HepG2 (cell line): ENCODE measurements around the gene ZNF575. TPM values are rescaled to one million over a fixed set of nuclear protein-coding genes. Genes with fewer than 3 reads are reported as not detected.

Experiments used
- CEBPB ChIP-seq: IDR thresholded peaks from 2 replicates; pipeline ENCODE4 v1.6.1; 2011; ENCODE audit warnings: low read depth, low read length, improper control_type of control experiment, borderline replicate concordance
- DNMT3B ChIP-seq: conservative IDR thresholded peaks from 2 replicates; pipeline ENCODE4 v1.6.1; 2016; ENCODE audit warnings: missing biosample characterization, control low read depth
- ELF3 ChIP-seq: IDR thresholded peaks from 2 replicates; pipeline ENCODE4 v1.6.1; 2016; ENCODE audit warnings: missing genetic modification reagents, missing compliant biosample characterization
- ETV6 ChIP-seq: sonication (generic); formaldehyde crosslinking; conservative IDR thresholded peaks from 2 replicates; pipeline ENCODE4 v1.4.0; 2020; ENCODE audit warnings: missing genetic modification reagents
- FOXP1 ChIP-seq, 2 experiments: fragments of 450-650 bp in 1 of 2; IDR thresholded peaks; 2 replicates each; pipeline ENCODE4 v1.6.1; 2017 to 2018; ENCODE audit warnings: antibody characterized with exemption in 1 of 2
- MIXL1 ChIP-seq: IDR thresholded peaks from 2 replicates; pipeline ENCODE4 v1.6.1; 2016
- SRSF1 ChIP-seq: fragments of 200-400 bp; formaldehyde crosslinking; optimal IDR thresholded peaks from 2 replicates; pipeline ENCODE3; 2017; ENCODE audit warnings: mild to moderate bottlenecking, low read depth, low read length, moderate library complexity
- TCF12 ChIP-seq, 2 experiments: fragments of 450-650 bp in 1 of 2; sonication (generic) in 1 of 2; formaldehyde crosslinking in 1 of 2; IDR thresholded peaks; 2 replicates each; pipeline versions ENCODE4 v1.6.1 to v1.8.0; 2017 to 2022; ENCODE audit warnings: antibody characterized with exemption in 1 of 2, mild to moderate bottlenecking in 1 of 2, missing genetic modification reagents in 1 of 2, moderate library complexity in 1 of 2
- ZNF775 ChIP-seq: sonication (generic); formaldehyde crosslinking; IDR thresholded peaks from 2 replicates; pipeline ENCODE4 v1.4.0; 2020; ENCODE audit warnings: missing genetic modification reagents, mild to moderate bottlenecking, moderate library complexity, borderline replicate concordance
- ZNF780A ChIP-seq: sonication (generic); formaldehyde crosslinking; IDR thresholded peaks from 2 replicates; pipeline ENCODE4 v1.8.0; 2022; ENCODE audit warnings: mild to moderate bottlenecking, missing genetic modification reagents, moderate library complexity
- ZNF816 ChIP-seq: sonication (generic); formaldehyde crosslinking; IDR thresholded peaks from 2 replicates; pipeline ENCODE4 v1.8.0; 2022; ENCODE audit warnings: missing genetic modification reagents, mild to moderate bottlenecking, borderline replicate concordance
- polyA plus RNA-seq, 8 experiments: library from polyadenylated mRNA; depleted of rRNA in 3 of 8; stranded (reverse) in 7 of 8; unstranded in 1 of 8; fragments of >200 nt; fragmentation: Illumina TruSeq in 4 of 8; extraction: Trizol in 4 of 8; gene quantifications; 2 replicates each; pipeline versions ENCODE4 v1.2.1 to v1.2.3, GENCODE V29; 2011 to 2016; ENCODE audit warnings: low read depth in 4 of 8, missing spikeins in 1 of 8, mixed read lengths in 1 of 8; ENCODE audit not compliant: insufficient read depth in 1 of 8
- total RNA-seq, 5 experiments: library from RNA; depleted of rRNA; stranded (reverse); fragments of >200 nt; fragmentation: Illumina TruSeq; extraction: Trizol; gene quantifications; 2 replicates each; pipeline ENCODE4 v1.2.3, GENCODE V29; 2016; ENCODE audit warnings: low read depth in 1 of 5
- TF ChIP-seq, protein P1 (sequence below): sonication (generic); formaldehyde crosslinking; IDR thresholded peaks from 2 replicates; pipeline ENCODE4 v1.5.1; 2020; ENCODE audit warnings: mild to moderate bottlenecking, missing genetic modification reagents, borderline replicate concordance
- TF ChIP-seq, protein P2 (sequence below): sonication (generic); formaldehyde crosslinking; conservative IDR thresholded peaks from 2 replicates; pipeline ENCODE4 v1.4.0; 2020; ENCODE audit warnings: missing genetic modification reagents
- TF ChIP-seq, protein P3 (sequence below): sonication (generic); formaldehyde crosslinking; IDR thresholded peaks from 2 replicates; pipeline ENCODE4 v1.8.1; 2023; ENCODE audit warnings: mild to moderate bottlenecking, moderate library complexity, missing genetic modification reagents

The ZNF575 gene
- total and polyA plus RNA-seq, 2 of the 13 experiments (the other 11 are each of a cell fraction or from before 2014, with no cell fraction given), result 0.17 to 0.27 TPM

DNA sequence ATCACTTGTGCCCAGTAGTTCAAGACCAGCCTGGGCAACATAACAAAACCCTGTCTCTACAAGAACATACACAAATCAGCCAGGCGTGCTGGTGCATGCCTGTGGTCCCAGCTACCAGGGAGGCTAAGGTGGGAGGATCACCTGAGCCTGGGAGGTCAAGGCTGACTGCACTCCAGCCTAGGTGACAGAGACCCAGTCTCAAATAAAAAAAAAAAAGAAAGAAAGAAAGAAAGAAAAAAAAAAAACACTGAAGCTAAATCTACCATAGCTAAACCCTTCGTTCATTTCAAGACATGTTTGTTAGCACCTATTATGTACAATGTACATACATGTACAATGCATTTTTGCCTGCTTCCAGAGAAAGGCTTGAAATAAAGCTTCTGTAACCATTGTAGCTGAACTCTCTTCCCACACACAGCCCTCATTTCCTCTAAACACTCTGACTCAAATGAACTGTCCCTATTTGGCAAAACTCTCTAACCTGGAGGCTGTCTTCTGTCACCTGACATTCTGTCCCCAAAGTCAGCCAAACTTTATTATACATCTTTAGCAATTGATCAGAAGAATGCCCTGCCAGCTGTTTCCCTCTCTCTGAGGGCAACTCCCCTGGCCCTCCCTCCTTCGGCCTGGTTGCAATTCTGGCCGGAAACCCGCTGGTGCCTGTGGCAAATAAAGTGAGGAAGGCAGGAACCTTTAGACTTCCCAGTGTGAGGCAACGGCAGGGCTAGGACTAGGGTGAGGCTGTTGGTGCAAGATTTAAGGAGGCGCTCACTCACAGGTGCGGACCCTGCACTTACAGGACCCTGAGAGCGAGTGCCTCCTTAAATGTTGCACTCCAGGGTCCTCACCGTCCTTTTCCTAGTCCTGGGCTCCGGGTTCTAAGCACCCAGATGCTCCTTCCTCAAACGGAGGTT, 7.8 kb upstream of the ZNF575 start (continued):
- TF ChIP-seq, protein P1, sequence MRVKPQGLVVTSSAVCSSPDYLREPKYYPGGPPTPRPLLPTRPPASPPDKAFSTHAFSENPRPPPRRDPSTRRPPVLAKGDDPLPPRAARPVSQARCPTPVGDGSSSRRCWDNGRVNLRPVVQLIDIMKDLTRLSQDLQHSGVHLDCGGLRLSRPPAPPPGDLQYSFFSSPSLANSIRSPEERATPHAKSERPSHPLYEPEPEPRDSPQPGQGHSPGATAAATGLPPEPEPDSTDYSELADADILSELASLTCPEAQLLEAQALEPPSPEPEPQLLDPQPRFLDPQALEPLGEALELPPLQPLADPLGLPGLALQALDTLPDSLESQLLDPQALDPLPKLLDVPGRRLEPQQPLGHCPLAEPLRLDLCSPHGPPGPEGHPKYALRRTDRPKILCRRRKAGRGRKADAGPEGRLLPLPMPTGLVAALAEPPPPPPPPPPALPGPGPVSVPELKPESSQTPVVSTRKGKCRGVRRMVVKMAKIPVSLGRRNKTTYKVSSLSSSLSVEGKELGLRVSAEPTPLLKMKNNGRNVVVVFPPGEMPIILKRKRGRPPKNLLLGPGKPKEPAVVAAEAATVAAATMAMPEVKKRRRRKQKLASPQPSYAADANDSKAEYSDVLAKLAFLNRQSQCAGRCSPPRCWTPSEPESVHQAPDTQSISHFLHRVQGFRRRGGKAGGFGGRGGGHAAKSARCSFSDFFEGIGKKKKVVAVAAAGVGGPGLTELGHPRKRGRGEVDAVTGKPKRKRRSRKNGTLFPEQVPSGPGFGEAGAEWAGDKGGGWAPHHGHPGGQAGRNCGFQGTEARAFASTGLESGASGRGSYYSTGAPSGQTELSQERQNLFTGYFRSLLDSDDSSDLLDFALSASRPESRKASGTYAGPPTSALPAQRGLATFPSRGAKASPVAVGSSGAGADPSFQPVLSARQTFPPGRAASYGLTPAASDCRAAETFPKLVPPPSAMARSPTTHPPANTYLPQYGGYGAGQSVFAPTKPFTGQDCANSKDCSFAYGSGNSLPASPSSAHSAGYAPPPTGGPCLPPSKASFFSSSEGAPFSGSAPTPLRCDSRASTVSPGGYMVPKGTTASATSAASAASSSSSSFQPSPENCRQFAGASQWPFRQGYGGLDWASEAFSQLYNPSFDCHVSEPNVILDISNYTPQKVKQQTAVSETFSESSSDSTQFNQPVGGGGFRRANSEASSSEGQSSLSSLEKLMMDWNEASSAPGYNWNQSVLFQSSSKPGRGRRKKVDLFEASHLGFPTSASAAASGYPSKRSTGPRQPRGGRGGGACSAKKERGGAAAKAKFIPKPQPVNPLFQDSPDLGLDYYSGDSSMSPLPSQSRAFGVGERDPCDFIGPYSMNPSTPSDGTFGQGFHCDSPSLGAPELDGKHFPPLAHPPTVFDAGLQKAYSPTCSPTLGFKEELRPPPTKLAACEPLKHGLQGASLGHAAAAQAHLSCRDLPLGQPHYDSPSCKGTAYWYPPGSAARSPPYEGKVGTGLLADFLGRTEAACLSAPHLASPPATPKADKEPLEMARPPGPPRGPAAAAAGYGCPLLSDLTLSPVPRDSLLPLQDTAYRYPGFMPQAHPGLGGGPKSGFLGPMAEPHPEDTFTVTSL (CRISPR knock-in tag), result no peak
- TF ChIP-seq ZNF816 (no peak), SRSF1 (no peak), ELF3 (peak; percentile 66; the same call in 1 of the 2 replicates), TCF12 (IDR thresholded peaks at IDR 0.05) (no peak), TCF12 (CRISPR knock-in tag; IDR thresholded peaks at IDR 0.05) (no peak), ZNF775 (CRISPR knock-in tag) (0 out of 2 replicates have a peak, but pooled peaks have one; percentile 27), ZNF780A (no peak), MIXL1 (0 out of 2 replicates have a peak, but pooled peaks have one; percentile 17), ETV6 (CRISPR knock-in tag) (peak; percentile 96), FOXP1 (IDR thresholded peaks at IDR 0.05) (no peak), FOXP1 (CRISPR knock-in tag; IDR thresholded peaks at IDR 0.05) (no peak), CEBPB (peak; percentile 93), DNMT3B (CRISPR knock-in tag) (no peak)
- TF ChIP-seq, protein P2, sequence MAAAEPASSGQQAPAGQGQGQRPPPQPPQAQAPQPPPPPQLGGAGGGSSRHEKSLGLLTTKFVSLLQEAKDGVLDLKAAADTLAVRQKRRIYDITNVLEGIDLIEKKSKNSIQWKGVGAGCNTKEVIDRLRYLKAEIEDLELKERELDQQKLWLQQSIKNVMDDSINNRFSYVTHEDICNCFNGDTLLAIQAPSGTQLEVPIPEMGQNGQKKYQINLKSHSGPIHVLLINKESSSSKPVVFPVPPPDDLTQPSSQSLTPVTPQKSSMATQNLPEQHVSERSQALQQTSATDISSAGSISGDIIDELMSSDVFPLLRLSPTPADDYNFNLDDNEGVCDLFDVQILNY, result no peak
- TF ChIP-seq, protein P3, sequence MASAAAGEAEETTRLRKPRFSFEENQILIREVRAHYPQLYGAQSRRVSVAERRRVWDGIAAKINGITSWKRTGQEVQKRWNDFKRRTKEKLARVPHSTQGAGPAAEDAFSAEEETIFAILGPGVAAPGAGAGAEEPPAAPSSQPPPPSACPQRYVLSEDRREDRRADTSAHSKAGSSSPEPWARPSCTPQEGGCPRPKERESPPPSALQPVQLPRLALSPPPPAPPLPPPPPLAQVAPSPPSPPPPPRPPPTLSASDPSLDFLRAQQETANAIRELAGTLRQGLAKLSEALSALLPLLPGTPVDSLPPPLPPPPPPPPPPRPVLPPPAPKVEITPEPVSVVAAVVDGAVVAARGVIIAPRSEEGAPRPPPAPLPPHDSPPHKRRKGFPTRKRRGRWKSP (CRISPR knock-in tag), result 0 out of 2 replicates have a peak, but pooled peaks have one; percentile 15
